Ovary (tissue), 3 donors: ENCODE results near the gene PIRT.

Experiments
- CTCF ChIP-seq, 3 donors: fragments of 450-650 bp in 2 of 3; fragments of 200-600 bp in 1 of 3; IDR thresholded peaks; one replicate each; pipeline versions ENCODE4 v1.5.1 to v1.8.0; 2016 to 2022; ENCODE audit warnings: antibody characterized with exemption in 3 of 3, mild to moderate bottlenecking in 1 of 3
- POLR2A ChIP-seq: fragments of 450-650 bp; IDR thresholded peaks from one replicate; pipeline ENCODE4 v1.6.1; 2017; ENCODE audit warnings: antibody characterized with exemption, mild to moderate bottlenecking, moderate library complexity
- donor health status: DM: no; HTN: no; CAD: no.

DNA sequence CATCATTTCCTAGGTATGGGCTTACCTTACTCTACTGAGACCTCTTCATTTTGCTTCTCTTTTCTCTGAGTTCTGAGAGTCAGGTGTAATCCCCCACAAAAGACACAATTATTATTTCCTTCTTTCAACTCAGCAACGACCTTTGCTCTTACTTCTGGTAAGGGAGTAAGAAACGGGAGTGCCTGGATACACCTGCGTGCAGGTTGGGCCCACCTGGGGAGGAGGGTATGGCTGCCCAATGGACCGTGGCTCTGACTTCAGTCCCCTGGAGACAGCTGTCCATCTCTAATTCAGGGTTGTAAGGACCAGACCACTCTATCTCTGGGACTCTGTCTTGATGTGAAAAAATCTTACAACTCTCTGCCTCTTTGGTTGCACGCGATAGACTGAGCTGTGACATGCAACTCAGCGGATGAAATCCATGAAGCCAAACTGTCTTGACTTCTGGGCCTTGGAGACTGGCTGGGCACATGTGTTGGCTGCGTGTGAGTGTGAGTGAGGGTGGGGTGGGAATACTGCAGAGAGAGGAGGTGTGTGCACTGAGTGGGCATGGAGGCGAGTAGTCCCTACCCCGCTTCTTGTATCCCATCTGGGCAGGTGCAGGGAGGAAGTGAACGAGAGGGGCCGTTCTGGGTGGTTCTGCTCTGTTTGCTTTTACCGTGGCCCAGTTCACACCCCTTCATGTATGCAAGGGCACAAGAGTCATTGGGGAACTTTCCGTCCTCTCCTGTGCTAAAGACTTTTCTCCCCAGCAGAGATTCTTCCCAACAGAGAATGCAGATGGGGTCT, 35.2 kb downstream of the PIRT start:
- TF ChIP-seq CTCF (IDR thresholded peaks at IDR 0.05) (no peak), POLR2A (no peak)
